HepG2 (cell line): ENCODE data around the gene SCN4B.

Experiments
- SMARCE1 ChIP-seq: fragments of 450-650 bp; IDR thresholded peaks from 2 replicates; pipeline ENCODE4 v1.6.1; 2017; ENCODE audit warnings: borderline replicate concordance
- ZNF24 ChIP-seq: fragments of 450-650 bp; IDR thresholded peaks from 2 replicates; pipeline ENCODE4 v1.6.1; 2017; ENCODE audit warnings: antibody characterized with exemption, mild to moderate bottlenecking
- ZZZ3 ChIP-seq: sonication (generic); formaldehyde crosslinking; IDR thresholded peaks from 2 replicates; pipeline ENCODE4 v1.4.0; 2020; ENCODE audit warnings: missing genetic modification reagents, mild to moderate bottlenecking, borderline replicate concordance

DNA sequence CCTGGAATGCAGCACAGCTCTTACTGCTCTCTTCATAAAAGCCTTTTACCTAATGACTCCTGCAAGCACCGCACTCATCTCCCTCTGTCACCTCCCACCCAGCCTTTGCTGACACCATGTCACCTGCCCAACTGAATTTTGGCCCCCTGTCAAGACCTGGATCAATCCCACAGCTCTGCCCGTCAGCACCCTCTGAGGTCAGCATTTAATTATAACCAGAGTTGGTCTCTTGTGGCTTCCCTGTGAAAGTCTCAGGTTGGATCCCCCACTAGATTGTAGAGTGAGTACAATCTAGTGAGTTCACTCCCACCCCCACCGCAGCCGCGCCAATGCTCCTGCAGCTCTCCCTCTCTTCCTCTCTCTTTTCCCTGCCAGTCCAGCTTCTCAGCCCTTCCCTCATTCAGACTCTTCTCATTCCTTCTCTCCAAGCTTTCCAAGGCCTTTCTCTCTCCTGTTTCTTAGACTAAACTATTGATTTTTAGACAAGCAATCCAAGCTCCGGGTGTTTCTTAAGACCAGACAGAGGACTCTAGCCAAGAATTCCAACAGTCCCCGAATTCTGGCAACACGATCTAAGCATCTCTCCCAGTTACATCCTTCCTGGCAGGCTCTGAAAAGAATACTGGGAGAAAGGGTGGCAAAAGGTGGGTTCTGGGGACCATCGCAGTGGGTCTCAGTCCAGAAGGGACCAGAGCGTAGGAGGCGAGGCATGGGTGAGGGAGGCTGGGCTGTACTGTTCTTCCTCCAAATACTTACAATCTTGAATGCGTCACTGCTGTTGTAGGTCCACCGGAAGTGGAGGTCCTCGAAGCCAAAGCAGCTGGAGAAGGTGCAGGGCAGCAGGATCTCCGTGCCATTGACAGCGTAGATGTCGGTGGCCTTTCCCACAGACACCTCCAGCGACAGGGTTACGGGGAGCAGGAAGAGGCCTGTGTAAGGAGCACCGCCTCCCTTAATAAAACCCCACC lies 8.0 kb downstream of the SCN4B start:
- TF ChIP-seq SMARCE1 (no peak), ZNF24 (no peak), ZZZ3 (no peak)
